GM18870 (cell line): ENCODE data around the gene PRKG2.
"Not testable (repeated sequence)": the region's sequence is repeated elsewhere in the genome, so short reads cannot be mapped to it uniquely, and the experiment has no call there.

Experiments used
- ATAC-seq: cut with Tn5 transposase; IDR thresholded peaks from one replicate; pipeline ENCODE4 v1.9.1; 2021; ENCODE audit warnings: moderate library complexity; ENCODE audit not compliant: unreplicated experiment

The PRKG2 gene, protein sequence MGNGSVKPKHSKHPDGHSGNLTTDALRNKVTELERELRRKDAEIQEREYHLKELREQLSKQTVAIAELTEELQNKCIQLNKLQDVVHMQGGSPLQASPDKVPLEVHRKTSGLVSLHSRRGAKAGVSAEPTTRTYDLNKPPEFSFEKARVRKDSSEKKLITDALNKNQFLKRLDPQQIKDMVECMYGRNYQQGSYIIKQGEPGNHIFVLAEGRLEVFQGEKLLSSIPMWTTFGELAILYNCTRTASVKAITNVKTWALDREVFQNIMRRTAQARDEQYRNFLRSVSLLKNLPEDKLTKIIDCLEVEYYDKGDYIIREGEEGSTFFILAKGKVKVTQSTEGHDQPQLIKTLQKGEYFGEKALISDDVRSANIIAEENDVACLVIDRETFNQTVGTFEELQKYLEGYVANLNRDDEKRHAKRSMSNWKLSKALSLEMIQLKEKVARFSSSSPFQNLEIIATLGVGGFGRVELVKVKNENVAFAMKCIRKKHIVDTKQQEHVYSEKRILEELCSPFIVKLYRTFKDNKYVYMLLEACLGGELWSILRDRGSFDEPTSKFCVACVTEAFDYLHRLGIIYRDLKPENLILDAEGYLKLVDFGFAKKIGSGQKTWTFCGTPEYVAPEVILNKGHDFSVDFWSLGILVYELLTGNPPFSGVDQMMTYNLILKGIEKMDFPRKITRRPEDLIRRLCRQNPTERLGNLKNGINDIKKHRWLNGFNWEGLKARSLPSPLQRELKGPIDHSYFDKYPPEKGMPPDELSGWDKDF

DNA sequence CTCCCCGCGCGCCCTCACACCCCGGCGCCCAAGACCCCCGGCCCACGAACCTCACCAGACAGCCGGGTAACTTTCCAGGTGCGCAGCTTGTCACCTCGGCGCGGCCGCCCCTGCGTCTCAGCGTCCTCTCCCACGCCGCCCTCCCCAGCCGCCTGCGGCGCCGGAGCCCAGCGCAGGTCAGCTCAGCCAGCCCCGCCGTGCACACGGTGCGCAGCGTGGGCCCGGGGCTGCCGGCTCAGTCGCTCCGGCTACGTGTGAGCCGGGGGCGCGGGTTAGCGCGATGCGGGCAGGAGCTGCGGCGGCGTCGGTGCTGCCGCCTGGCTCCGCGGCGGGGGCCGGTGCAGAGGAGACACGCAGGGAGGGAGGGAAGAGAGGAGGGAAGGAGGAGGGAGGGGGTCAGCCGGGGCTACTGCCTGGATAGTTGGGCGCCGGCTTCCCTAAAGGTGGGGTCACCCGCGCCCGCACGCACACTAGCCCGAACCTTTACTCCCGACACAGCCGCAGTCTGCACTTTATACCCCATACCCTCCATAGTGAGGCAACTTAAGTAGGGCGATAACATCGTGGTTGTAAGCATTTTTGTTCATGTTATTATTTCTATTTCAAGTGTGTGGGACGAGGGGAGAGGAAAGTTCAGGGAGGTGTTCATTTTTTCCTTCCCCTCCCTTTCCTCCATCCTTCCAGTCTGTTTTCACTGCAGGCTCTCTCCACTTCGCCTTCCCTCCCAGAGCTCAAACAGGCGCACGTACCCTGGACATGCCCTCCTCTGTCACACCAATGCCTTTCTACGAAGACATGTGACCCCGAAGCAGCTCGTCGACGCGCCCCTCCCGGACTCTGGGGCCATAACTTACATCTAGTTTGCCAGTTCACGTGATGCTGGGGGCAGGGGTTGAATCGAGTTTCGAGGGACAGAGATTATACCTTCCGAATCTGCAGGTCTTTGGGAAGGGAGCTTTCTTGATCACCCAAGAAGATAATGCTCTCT is at the start of gene PRKG2:
TSS of gene PRKG2 (minus strand) at position 342 of the 988 bp plus-strand sequence. CDS start 10,175 bp downstream, outside the sequence.
- no peak for ATAC-seq

DNA sequence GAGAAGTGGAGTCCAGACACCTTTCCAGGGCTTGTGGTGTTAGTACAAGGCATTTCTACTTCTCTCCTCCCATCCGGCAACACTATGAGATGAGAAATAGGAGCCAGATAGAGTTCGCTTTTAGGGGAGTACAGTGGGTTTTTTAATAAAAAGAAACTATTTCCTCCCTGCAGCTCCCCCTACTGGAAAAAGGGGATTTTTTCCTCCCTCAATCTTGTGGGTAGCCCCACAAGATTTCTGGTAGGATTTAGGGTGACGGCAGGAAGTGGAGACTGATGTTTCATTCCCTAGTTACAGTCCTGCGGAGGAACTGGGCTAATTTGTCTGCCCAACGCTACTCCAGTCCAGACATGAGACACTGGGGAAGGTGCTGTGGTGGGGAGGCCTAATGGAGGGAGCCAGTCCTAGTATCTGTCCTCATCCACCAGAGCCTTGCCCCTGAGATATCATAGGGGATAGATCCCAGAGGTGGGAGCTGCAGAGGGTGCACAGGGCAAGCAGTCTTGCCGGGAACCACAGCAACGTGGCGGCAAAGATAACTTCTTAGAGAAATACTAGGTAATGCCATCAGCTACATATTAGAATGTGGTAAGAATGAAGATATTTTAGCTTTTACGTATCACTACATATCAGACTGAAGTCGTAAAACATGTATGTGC is 45.5 kb upstream of the PRKG2 start:
- ATAC-seq = no peak

DNA sequence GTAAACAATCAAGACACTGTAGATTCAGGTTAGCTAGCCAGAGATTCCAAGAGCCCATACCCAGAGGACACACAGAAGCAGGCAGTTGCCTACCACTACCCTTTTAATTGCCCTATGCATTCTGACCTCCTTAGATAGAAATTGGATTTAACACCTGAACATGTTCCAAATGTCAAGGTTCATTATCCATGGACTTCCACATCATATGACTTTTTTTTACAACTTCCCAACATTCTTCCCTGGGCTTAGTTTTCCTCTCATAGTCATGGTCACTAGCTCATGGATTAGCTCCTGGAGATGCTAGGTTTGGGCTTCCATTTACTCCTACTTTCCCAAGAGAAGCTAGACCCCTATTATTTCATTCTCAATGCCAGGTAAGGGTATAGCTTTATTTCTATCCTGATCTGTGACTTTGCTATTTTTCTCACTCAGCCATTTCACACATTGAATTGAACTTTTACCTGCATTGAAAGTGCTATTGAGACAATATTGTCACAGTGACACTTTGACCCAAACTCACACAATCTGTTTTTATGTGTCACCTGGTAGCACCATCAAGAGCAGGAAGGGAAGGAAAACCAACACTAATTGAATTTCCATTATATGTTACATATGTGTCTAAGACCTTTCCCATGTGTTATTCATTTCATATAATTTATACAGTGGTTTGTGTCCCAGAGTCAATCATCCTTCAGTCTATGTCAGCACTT is 44.0 kb upstream of the PRKG2 start:
- ATAC-seq = no peak

DNA sequence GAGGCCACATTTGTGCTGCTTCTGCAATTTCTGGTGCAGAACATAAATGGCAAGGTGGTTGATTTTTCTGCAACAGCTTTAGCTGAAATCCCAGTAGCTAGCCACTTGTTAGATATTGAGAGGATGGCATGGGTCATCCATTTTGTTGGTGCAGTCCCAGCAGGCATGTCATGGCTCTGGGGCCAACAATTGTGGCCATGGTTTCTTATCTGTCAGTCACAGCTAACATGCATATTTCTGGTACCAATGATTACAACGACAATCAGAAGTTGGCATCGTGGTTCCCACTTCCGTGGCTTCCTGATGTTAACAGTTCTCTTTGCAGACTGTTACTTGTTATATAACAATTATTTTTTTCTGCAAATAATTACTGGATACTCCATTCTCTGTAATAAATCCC is 42.8 kb upstream of the PRKG2 start:
- ATAC-seq = no peak

DNA sequence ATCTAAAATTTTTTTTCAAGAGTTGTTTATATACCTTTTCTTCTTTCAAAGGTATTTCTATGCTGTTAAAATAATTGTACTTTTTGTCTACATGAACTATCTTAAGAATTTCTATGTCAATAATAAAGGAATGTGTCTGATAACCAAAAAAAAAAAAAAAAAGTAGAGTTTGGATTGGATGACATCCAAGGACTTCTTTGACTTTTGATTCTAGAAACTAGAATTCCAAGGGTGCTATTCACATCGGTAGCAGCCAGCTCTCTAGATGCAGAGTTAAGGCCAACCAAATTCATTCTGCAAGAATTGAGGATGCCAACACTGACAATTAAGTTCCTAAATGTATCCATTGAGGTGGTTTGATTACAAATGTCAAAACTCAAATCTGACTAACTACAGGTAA is 42.0 kb upstream of the PRKG2 start:
- no peak for ATAC-seq

DNA sequence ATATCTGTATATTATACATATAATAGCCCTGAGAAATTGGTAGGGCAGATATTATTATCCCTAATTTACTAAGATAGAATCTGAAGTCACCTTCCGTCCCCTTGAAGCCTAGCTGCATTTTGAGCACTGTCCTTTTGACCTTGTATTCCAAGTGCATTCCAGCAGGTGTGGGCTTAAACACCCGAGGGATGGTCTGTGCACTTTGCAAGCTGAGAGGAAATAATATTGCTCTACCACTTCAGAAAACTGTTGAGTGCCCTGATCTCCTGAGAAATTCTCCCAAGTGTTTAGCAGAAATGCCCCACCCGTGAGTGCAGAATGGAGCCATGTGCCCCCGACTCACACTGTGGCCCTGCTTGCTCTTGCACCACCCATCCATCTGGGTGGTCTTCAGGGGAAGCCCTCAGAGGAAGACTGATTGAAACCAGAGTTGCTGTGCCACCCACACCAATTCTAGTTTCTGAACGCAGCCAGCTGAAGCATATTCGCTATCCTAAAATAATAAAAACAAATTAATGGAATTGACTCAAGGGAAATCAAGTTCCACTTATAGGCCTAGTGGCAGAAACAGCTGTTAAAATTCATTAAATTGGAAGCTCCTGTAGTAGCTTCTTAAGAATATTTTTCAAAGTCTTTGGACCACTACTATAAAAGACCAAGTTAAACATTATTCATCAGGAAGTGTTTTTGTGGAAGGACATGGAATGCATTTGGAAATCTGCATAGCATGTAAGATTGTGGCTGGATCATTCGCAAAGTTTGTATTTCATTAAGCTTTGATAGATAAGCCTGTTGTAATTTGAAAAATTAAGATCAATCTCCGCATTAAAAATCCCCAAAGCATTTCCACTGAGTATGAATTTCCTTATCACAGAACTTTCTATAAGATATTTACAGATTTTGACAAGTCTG is 41.3 kb upstream of the PRKG2 start:
- ATAC-seq = no peak

DNA sequence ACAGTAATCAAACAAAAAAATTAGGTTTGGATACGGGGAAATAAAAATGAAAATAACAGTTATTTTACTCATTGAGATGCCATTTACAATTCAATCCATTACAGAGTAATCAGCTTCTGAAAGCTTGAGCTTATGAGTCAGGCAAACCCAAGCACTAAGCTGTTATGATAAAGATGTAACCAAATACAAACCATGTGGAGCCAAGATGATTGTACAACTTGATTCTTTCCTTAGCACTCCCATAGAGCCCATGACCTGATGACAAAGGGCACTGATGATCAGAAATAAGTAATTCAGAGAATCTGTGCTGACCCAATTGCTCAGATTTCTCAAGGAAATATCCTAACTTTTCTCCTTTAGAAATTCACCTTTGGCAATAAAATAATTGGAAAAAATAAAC is 40.5 kb upstream of the PRKG2 start:
- ATAC-seq = no peak

DNA sequence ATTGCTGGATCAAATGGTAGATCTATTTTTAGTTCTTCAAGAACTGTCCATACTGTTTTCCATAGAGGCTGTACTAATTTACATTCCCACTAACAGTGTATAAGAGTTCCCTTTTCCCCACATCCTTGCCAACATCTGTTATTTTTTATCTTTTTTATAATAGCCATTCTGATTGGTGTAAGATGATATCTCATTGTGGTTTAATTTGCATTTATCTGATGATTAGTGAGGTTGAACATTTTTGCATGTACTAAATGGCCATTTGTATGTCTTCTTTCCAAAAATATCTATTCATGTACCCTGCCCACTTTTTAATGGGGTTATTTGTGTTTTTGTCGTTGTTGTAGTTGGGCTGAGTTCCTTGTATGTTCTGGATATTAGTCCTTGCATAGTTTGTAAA is 35.4 kb upstream of the PRKG2 start:
- ATAC-seq = no peak

DNA sequence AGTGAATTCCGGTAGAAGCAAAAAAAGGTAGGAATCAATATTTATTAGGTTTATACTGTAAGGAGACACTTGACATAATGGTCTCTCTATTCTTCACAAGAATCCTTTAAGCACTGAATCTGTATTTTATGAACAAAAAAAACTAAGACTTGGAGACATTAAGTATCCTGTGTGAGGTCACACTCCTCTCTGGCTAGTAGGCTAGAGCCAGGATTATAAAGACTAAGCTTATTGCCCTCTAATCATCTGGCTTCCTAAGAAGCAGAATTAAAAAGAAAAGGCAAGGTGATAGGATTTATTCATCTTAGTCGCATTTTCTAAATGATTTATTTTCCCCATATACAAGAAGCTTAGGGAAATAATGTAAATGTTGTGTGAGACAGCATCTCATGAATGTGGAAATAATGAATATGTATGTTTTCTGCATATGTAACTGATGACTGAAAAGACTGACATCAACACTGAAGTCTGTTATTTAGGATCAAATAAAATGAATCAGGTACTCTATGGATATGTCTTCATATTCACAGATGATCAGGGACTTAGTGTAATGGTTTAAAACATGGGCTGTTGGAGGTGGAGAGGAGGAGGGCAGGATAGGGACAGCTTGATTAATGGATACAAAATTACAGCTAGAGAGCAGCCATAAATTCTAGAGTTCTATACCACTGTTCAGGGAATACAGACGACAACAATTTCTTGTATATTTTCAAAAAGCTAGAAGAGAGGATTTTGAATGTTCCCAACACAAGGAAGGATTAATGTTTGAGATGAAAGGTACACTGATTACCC is 30.4 kb upstream of the PRKG2 start:
- ATAC-seq = no peak

DNA sequence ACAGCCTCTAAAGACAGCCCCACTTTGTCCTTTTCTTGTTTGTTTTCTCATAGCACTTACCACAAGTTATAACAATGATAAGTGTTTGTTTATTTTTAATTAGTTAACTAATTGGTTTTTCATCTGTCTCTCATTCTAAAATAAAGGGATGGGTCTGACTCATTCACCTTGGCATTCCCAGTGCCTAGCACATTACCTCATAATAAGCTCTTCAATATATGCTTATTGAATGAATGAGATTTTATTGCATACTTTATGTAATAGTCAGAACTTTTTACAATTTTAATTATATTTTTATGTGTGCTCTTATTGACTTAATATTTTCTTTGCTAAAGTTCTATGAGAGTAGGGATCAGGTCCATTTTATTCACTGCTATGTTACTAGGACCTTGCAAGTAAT is 22.8 kb upstream of the PRKG2 start:
- ATAC-seq = no peak

DNA sequence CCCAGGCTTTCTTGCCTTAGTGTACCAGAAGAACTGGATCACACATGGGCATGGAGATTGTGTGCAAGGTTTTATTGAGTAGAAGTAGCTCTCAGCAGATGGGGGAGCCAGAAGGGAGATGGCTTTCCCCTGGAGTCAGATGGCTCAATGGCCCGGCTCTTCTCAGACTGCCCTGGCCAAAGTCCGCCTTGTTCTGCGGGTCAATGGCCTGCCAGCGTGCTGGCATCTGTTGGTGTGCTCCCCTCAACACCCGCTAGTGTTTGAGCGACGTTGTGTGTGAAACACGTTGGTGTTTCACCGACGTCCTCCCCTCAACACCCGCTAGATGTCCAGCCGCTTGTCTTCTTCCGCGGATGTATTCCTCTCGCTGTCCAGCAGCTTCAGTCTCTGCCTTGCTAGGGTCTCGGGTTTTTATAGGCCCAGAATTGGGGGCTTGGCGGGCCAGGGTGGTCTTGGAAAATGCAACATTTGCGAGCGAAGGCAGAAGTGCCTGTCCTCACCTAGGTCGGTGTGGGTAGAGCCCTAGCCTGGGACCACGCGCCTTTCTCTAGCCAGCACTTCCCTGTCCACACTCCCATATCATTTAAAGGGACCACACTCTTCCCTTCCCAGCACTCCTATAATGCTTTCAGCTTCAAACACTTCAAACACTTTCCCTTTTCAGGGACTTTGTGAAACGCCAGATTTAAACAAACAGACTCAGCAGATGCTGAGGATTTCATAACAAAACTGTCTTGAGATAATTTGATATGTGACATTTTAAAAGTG is 21.1 kb upstream of the PRKG2 start:
- ATAC-seq = no peak

DNA sequence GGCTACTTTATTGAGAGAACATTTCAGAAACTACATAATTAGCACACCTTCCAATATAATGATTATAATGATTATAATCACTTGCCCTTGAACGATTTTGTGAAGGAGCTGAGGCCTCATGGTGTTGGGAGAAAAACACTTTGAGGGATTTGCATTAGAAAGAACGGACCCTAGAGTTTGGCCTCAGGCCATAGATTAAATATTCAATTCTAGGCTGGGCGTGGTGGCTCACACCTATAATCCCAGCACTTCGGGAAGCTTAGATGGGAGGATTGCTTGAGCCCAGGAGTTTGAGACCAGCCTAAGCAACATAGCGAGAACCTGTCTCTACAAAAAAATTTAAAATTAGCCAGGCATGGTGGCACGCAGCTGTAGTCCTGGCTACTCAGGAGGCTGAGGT is 12.9 kb upstream of the PRKG2 start:
- no peak for ATAC-seq

DNA sequence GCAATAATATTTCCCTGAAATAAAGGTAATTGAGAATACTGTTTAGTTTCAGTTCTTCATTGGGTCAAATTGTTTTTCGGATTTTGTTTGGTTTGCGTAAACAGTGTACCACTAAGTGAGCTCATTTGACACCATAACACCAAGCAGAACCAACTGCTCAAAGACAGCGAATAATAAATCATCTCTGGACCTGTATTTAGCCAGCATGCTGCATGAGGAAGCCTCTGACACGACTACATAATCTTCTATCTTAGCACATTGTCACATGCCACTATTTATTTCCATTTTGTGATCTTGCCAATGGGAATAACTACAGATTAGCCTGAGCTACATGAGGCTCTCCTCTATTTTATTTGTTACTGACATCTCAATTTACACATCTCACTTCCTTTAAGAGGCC is 12.1 kb upstream of the PRKG2 start:
- no peak for ATAC-seq

DNA sequence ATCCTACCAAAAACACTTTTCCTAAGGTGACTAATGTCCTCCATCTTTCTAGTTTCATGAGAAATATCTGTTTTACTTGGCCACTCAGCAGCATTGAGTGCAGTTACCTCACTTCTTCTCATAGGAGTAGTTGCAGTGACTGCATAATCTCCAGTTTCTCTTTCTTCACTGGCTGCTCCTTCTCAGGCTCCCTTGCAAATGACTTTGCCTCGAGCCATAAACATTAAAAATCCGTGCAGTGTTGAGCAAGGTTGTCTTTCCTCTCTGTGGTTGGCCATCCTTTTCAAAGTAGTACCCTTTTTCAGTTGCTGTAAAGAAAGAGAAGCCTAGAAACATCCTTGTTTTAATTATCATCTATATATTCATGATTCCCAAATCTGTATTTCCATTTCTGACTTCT is 10.2 kb upstream of the PRKG2 start:
- ATAC-seq = no peak

DNA sequence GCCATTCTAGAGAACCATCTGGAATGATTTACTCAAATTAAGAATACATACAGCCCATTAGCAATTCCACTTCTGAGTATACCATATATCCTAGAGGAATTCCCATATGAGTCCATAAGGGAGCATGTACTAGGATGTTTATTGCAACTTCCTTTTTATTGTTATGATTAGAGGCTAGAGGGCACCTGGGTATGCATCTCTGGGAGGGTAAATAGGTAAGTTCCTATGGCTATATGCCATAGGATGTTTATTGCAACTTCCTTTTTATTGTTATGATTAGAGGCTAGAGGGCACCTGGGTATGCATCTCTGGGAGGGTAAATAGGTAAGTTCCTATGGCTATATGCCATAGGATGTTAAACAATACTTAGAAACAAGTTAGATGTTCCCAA is 7.1 kb upstream of the PRKG2 start:
- ATAC-seq = not testable (repeated sequence)

DNA sequence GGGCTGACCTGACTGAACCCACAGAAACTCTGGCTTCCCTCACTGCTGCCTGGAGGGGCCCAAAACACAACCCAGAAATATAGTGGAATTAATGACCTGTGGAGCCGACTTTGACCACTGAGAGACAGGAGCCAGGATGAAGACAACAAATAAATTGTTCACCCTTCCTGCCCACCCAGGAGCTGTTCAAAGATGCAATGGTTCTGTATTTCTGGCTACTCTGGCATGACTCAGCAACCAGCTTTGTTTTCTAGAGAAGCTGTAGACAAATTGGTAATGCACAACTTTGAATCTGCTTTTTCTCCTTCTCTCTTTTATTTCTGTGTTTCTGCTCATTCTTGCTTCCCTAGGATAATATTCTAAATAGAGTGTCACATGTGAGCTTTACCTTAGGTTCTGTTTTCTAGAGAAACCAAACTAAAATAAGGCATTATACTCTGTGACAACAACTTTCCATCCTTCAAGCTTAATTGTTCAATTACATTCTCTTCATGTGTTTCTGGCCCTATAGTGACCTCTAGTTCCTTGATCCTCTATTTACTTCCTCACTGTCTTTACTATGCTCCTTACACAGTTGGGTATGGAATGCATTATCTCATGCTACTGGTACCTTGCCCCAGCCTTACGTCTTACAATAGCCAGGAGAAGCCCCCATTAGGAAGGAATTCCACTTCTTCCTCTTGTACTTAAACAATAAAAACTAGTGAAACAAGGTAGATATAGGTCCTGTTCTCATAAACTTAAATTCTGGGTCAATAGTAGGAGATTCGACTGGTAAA is 6.5 kb upstream of the PRKG2 start:
- ATAC-seq = no peak

DNA sequence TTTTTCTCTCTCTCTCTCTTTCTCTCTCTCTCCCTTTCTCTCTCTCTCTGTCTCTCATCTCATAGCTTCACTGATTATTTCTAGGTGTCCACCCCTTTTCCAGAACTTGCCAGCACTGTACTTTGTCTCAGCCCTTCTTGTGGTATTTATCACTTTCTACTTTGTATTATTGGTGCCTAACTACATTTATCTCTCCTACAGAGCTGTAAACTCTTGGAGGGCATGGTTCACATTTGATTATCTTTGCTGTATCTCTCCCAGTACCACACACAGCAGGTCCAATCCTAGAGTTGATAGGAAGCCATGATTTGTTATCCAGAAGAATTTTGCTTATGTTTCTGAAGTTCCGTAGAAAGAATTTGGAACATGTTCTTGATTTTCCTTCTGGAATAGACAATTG is 5.2 kb upstream of the PRKG2 start:
- ATAC-seq = no peak
